HepG2 (cell line): Measurements from ENCODE around the gene CDK10. TPM values are rescaled to one million over a fixed set of nuclear protein-coding genes. Genes with fewer than 3 reads are reported as not detected.

ENCODE experiments used
- ARID2 ChIP-seq: sonication (generic); formaldehyde crosslinking; IDR thresholded peaks from 2 replicates; pipeline ENCODE4 v1.8.1; 2022; ENCODE audit warnings: mild to moderate bottlenecking, missing genetic modification reagents, borderline replicate concordance
- BCL3 ChIP-seq: sonication (generic); formaldehyde crosslinking; IDR thresholded peaks from 2 replicates; pipeline ENCODE4 v1.5.1; 2020; ENCODE audit warnings: mild to moderate bottlenecking, missing genetic modification reagents, moderate library complexity
- CENPBD1 ChIP-seq: sonication (generic); formaldehyde crosslinking; IDR thresholded peaks from 2 replicates; pipeline ENCODE4 v1.8.0; 2022; ENCODE audit warnings: missing genetic modification reagents, low read depth, mild to moderate bottlenecking, borderline replicate concordance
- FOSL1 ChIP-seq: sonication (generic); formaldehyde crosslinking; IDR thresholded peaks from 2 replicates; pipeline ENCODE4 v1.9.0; 2021; ENCODE audit warnings: missing genetic modification reagents, borderline replicate concordance
- FOXA3 ChIP-seq: IDR thresholded peaks from 2 replicates; pipeline ENCODE4 v1.6.1; 2016; ENCODE audit warnings: missing genetic modification reagents, missing compliant biosample characterization
- HOXA3 ChIP-seq: sonication (generic); formaldehyde crosslinking; IDR thresholded peaks from 2 replicates; pipeline ENCODE4 v1.5.0; 2020; ENCODE audit warnings: missing genetic modification reagents
- MYC ChIP-seq: sonication (generic); formaldehyde crosslinking; IDR thresholded peaks from 2 replicates; pipeline ENCODE4 v1.9.0; 2021; ENCODE audit warnings: missing genetic modification reagents, borderline replicate concordance
- NFYC ChIP-seq: IDR thresholded peaks from 2 replicates; pipeline ENCODE4 v1.6.1; 2016; ENCODE audit warnings: missing genetic modification reagents, missing compliant biosample characterization
- YEATS4 ChIP-seq: sonication (generic); formaldehyde crosslinking; IDR thresholded peaks from 2 replicates; pipeline ENCODE4 v1.4.0; 2020; ENCODE audit warnings: missing genetic modification reagents, borderline replicate concordance
- ZBTB37 ChIP-seq: sonication (generic); formaldehyde crosslinking; IDR thresholded peaks from 2 replicates; pipeline ENCODE4 v1.4.0; 2020; ENCODE audit warnings: mild to moderate bottlenecking, missing genetic modification reagents
- ZHX1 ChIP-seq: sonication (generic); formaldehyde crosslinking; IDR thresholded peaks from 2 replicates; pipeline ENCODE4 v1.8.1; 2022; ENCODE audit warnings: low read depth, mild to moderate bottlenecking, missing genetic modification reagents
- ZMYM3 ChIP-seq: sonication (generic); formaldehyde crosslinking; IDR thresholded peaks from 2 replicates; pipeline ENCODE4 v1.5.1; 2020; ENCODE audit warnings: mild to moderate bottlenecking, missing genetic modification reagents
- ZNF432 ChIP-seq: sonication (generic); formaldehyde crosslinking; IDR thresholded peaks from 2 replicates; pipeline ENCODE4 v1.5.0; 2020; ENCODE audit warnings: missing genetic modification reagents, mild to moderate bottlenecking, borderline replicate concordance
- ZNF564 ChIP-seq: sonication (generic); formaldehyde crosslinking; IDR thresholded peaks from 2 replicates; pipeline ENCODE4 v1.8.1; 2023; ENCODE audit warnings: mild to moderate bottlenecking, missing genetic modification reagents
- ZNF580 ChIP-seq: IDR thresholded peaks from 2 replicates; pipeline ENCODE4 v1.6.1; 2016; ENCODE audit warnings: low read depth, borderline replicate concordance
- ZNF781 ChIP-seq: sonication (generic); formaldehyde crosslinking; IDR thresholded peaks from 2 replicates; pipeline ENCODE4 v1.5.1; 2020; ENCODE audit warnings: borderline replicate concordance, mild to moderate bottlenecking, missing genetic modification reagents; ENCODE audit errors: not compliant biosample characterization
- ZSCAN9 ChIP-seq: IDR thresholded peaks from 2 replicates; pipeline ENCODE4 v1.6.1; 2016; ENCODE audit warnings: borderline replicate concordance
- ZUFSP ChIP-seq: sonication (generic); formaldehyde crosslinking; IDR thresholded peaks from 2 replicates; pipeline ENCODE4 v1.9.0; 2021; ENCODE audit warnings: missing genetic modification reagents, mild to moderate bottlenecking, borderline replicate concordance
- ZZZ3 ChIP-seq: sonication (generic); formaldehyde crosslinking; IDR thresholded peaks from 2 replicates; pipeline ENCODE4 v1.4.0; 2020; ENCODE audit warnings: missing genetic modification reagents, mild to moderate bottlenecking, borderline replicate concordance
- polyA plus RNA-seq, 8 experiments: library from polyadenylated mRNA; depleted of rRNA in 3 of 8; stranded (reverse) in 7 of 8; unstranded in 1 of 8; fragments of >200 nt; fragmentation: Illumina TruSeq in 4 of 8; extraction: Trizol in 4 of 8; gene quantifications; 2 replicates each; pipeline versions ENCODE4 v1.2.1 to v1.2.3, GENCODE V29; 2011 to 2016; ENCODE audit warnings: low read depth in 4 of 8, missing spikeins in 1 of 8, mixed read lengths in 1 of 8; ENCODE audit not compliant: insufficient read depth in 1 of 8
- total RNA-seq, 5 experiments: library from RNA; depleted of rRNA; stranded (reverse); fragments of >200 nt; fragmentation: Illumina TruSeq; extraction: Trizol; gene quantifications; 2 replicates each; pipeline ENCODE4 v1.2.3, GENCODE V29; 2016; ENCODE audit warnings: low read depth in 1 of 5

CDK10 gene
- total and polyA plus RNA-seq, 2 of the 13 experiments (the other 11 are each of a cell fraction or from before 2014, with no cell fraction given): 2.5 to 3.9 TPM

- TF ChIP-seq ARID2 (CRISPR knock-in tag): 0 out of 2 replicates have a peak, but pooled peaks have one; percentile 4
- TF ChIP-seq BCL3 (CRISPR knock-in tag): peak; percentile 97
- no peak for TF ChIP-seq CENPBD1 (CRISPR knock-in tag)
- TF ChIP-seq ZBTB37 (CRISPR knock-in tag): no peak
- peak; percentile 75 for TF ChIP-seq ZNF580 (CRISPR knock-in tag)
- 0 out of 2 replicates have a peak, but pooled peaks have one; percentile 33 for TF ChIP-seq FOSL1
- TF ChIP-seq ZUFSP: no peak
- peak; percentile 97 for TF ChIP-seq ZNF564 (CRISPR knock-in tag)
- TF ChIP-seq HOXA3 (CRISPR knock-in tag): peak; percentile 97
- TF ChIP-seq ZHX1 (CRISPR knock-in tag): peak; percentile 88
- peak; percentile 89; the same call in 1 of the 2 replicates for TF ChIP-seq ZZZ3
- peak; percentile 100 for TF ChIP-seq YEATS4 (CRISPR knock-in tag)
- peak; percentile 58; the same call in 1 of the 2 replicates for TF ChIP-seq FOXA3
- no peak for TF ChIP-seq ZMYM3 (CRISPR knock-in tag)
- TF ChIP-seq MYC (CRISPR knock-in tag): peak; percentile 98
- no peak for TF ChIP-seq ZNF432 (CRISPR knock-in tag)
- TF ChIP-seq ZSCAN9: no peak; the same call in 1 of the 2 replicates
- no peak for TF ChIP-seq NFYC (CRISPR knock-in tag)
- no peak for TF ChIP-seq ZNF781 (CRISPR knock-in tag)
These were observed 34.5 kb downstream of the CDK10 start, which contains the start of the genes VPS9D1 and ZNF276 (continued) for GRCh38 chr16:89720813-89721545.
